NCI-H510A treated with DMSO at 0.1 percent for 48 hours (cell line): ENCODE measurements around the gene CUL1.
A peak's percentile ranks its signal among the peaks of the same experiment; 100 is the strongest.

Experiments used
- DNase-seq: peaks from one replicate; lab custom pipeline; 2025; lab: John Stamatoyannopoulos, UW

Gene CUL1

GRCh38 chr7:148698397-148699023, at the start of gene CUL1:
Gene CUL1, plus strand, starts transcription at chr7:148698903. Its CDS starts 31,220 bp downstream, at chr7:148730123.
- DNase-seq: peak; percentile 19

- DNase-seq: no peak
Observed at GRCh38 chr7:148650232-148650858, 48.4 kb upstream of the CUL1 start.

- DNase-seq: no peak
Observed at GRCh38 chr7:148652773-148653172, 45.9 kb upstream of the CUL1 start.

GRCh38 chr7:148657929-148658328, 40.8 kb upstream of the CUL1 start:
- no peak for DNase-seq

- DNase-seq: no peak
Observed at GRCh38 chr7:148661471-148661870, 37.2 kb upstream of the CUL1 start.

- no peak for DNase-seq
Observed at GRCh38 chr7:148662646-148663045, 36.1 kb upstream of the CUL1 start.

- no peak for DNase-seq
Observed at GRCh38 chr7:148664324-148664723, 34.4 kb upstream of the CUL1 start.

GRCh38 chr7:148665221-148665620, 33.5 kb upstream of the CUL1 start:
- DNase-seq: no peak

- no peak for DNase-seq
Observed at GRCh38 chr7:148669927-148670326, 28.8 kb upstream of the CUL1 start.

GRCh38 chr7:148670374-148670773, 28.3 kb upstream of the CUL1 start:
- no peak for DNase-seq

- no peak for DNase-seq
Observed at GRCh38 chr7:148670807-148671206, 27.9 kb upstream of the CUL1 start.

GRCh38 chr7:148672041-148672440, 26.7 kb upstream of the CUL1 start:
- no peak for DNase-seq

GRCh38 chr7:148674689-148675088, 24.0 kb upstream of the CUL1 start:
- no peak for DNase-seq

- no peak for DNase-seq
Observed at GRCh38 chr7:148676291-148676690, 22.4 kb upstream of the CUL1 start.

GRCh38 chr7:148681821-148682220, 16.9 kb upstream of the CUL1 start:
- no peak for DNase-seq

GRCh38 chr7:148684289-148684830, 14.3 kb upstream of the CUL1 start:
- DNase-seq: no peak

- no peak for DNase-seq
Observed at GRCh38 chr7:148686312-148686937, 12.3 kb upstream of the CUL1 start.

- no peak for DNase-seq
Observed at GRCh38 chr7:148687555-148687954, 11.1 kb upstream of the CUL1 start.

- DNase-seq: no peak
Observed at GRCh38 chr7:148688526-148688925, 10.2 kb upstream of the CUL1 start.

- no peak for DNase-seq
Observed at GRCh38 chr7:148693651-148694050, 5.1 kb upstream of the CUL1 start.

- no peak for DNase-seq
Observed at GRCh38 chr7:148694631-148695030, 4.1 kb upstream of the CUL1 start.

GRCh38 chr7:148695953-148696352, 2.8 kb upstream of the CUL1 start:
- DNase-seq: no peak

GRCh38 chr7:148696787-148697186, 1.9 kb upstream of the CUL1 start:
- DNase-seq: no peak
